PC-9 (cell line): Measurements from ENCODE around the gene VWA8. TPM values are rescaled to one million over a fixed set of nuclear protein-coding genes. Genes with fewer than 3 reads are reported as not detected.

Experiments
- BruUV-seq: library from RNA; stranded (reverse); fragments of 400-500 nt; replicated peaks from 2 replicates; lab custom pipeline; 2021; lab: Mats Ljungman, UMichigan
- CTCF ChIA-PET: fragments of 300-600 bp; sonication (Branson Sonifier 250); formaldehyde crosslinking; loops from one replicate; lab custom pipeline; 2022; ENCODE audit warnings: antibody characterized with exemption; lab: Charles Lee
- POLR2A ChIA-PET: fragments of 300-600 bp; sonication (Branson Sonifier 250); formaldehyde crosslinking; loops from one replicate; lab custom pipeline; 2022; ENCODE audit warnings: antibody characterized with exemption; ENCODE audit not compliant: unreplicated experiment; lab: Charles Lee
- DNase-seq, 2 experiments: peaks; one replicate each; pipeline versions ENCODE4 v3.0.0 to v3.0.0-alpha.2; 2015 to 2022; ENCODE audit warnings: mixed read lengths in 1 of 2
- H2AFZ ChIP-seq: fragments of 200-600 bp; sonication (generic); 2 replicates; pipeline ENCODE4 v1.8.1; 2017; ENCODE audit warnings: antibody characterized with exemption
- H3F3A ChIP-seq: fragments of 200-600 bp; sonication (generic); 2 replicates; pipeline ENCODE4 v1.8.1; 2017; ENCODE audit warnings: antibody characterized with exemption, mild to moderate bottlenecking, low read depth; ENCODE audit not compliant: insufficient read depth
- H3K27ac ChIP-seq: fragments of 200-600 bp; sonication (generic); 2 replicates; pipeline ENCODE4 v1.6.1; 2016; ENCODE audit warnings: mixed run types
- H3K27me3 ChIP-seq: fragments of 200-600 bp; sonication (generic); 2 replicates; pipeline ENCODE4 v1.6.1; 2016; ENCODE audit warnings: low read depth, mixed run types; ENCODE audit not compliant: insufficient read depth
- H3K36me3 ChIP-seq: fragments of 200-600 bp; sonication (generic); 2 replicates; pipeline ENCODE4 v1.6.1; 2016; ENCODE audit warnings: low read depth, mixed run types
- H3K4me1 ChIP-seq: fragments of 200-600 bp; sonication (generic); replicated peaks from 2 replicates; pipeline ENCODE4 v1.6.1; 2016; ENCODE audit warnings: mixed run types; ENCODE audit not compliant: insufficient read depth
- H3K4me2 ChIP-seq: fragments of 200-600 bp; sonication (generic); 2 replicates; pipeline ENCODE4 v1.6.1; 2017; ENCODE audit warnings: mixed run types
- H3K4me3 ChIP-seq: fragments of 200-600 bp; sonication (generic); 2 replicates; pipeline ENCODE4 v1.6.1; 2016; ENCODE audit warnings: mixed run types
- H3K79me2 ChIP-seq: fragments of 200-600 bp; sonication (generic); 2 replicates; pipeline ENCODE4 v1.6.1; 2017; ENCODE audit warnings: low read depth, mixed run types
- H3K9me2 ChIP-seq: fragments of 200-600 bp; sonication (generic); 2 replicates; pipeline ENCODE4 v1.8.1; 2017; ENCODE audit warnings: mild to moderate bottlenecking; ENCODE audit not compliant: insufficient read depth
- H3K9me3 ChIP-seq: fragments of 200-600 bp; sonication (generic); 2 replicates; pipeline ENCODE4 v1.8.1; 2016; ENCODE audit warnings: low read depth; ENCODE audit not compliant: insufficient read depth
- H4K20me1 ChIP-seq: fragments of 200-600 bp; sonication (generic); 2 replicates; pipeline ENCODE4 v1.8.1; 2017; ENCODE audit not compliant: insufficient read depth
- EZH2 ChIP-seq: fragments of 200-600 bp; sonication (generic); IDR thresholded peaks from 2 replicates; pipeline ENCODE4 v1.8.0; 2017; ENCODE audit warnings: antibody characterized with exemption, low read depth
- intact Hi-C: fragments of 100-400 bp; cut with micrococcal nuclease; formaldehyde crosslinking; loops from one replicate; pipeline ENCODE4 v1.10.0; 2022; ENCODE audit not compliant: unreplicated experiment
- total RNA-seq: library from RNA; stranded (reverse); gene quantifications from 2 replicates; pipeline ENCODE4 v1.2.3, GENCODE V29; 2021
- TF ChIP-seq, protein P1 (sequence below): fragments of 200-600 bp; sonication (generic); conservative IDR thresholded peaks from 2 replicates; pipeline ENCODE4 v1.6.1; 2017; ENCODE audit warnings: mixed run types, antibody characterized with exemption, mild to moderate bottlenecking, moderate library complexity

VWA8 gene
- total RNA-seq, 1 experiment from 2014 or later = 14.1 TPM

DNA sequence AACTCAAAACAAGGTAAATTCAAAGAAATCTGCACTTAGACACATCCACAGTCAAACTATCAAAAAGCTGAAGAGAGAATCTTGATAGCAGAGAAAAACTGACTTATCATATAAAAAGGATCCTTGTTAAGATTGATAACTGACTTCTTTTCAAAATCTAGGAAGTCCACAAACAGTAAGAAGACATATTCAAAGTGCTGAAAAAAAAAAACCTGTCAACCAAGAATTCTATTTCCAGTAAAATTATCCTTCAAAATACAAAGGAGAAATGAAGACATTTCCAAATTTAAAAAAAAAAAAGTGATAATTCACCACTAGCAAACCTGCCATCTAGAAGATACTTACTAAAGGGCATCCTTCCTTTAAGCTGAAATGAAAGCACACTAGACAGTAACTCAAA is 15.0 kb downstream of the VWA8 start:
- Histone ChIP-seq H3F3A (no peaks in the 10 kb centered on the region), H4K20me1 (no peaks in the 10 kb centered on the region), H3K27ac (no peak overlapping the region), H2AFZ (no peak overlapping the region), H3K36me3 (no peaks in the 10 kb centered on the region), H3K4me2 (no peak overlapping the region), H3K9me2 (no peaks in the 10 kb centered on the region), H3K79me2 (no peaks in the 10 kb centered on the region), H3K4me1 (no peaks in the 10 kb centered on the region), H3K9me3 (no peaks in the 10 kb centered on the region), H3K27me3 (no peaks in the 10 kb centered on the region), H3K4me3 (no peak overlapping the region)
- ChIA-PET CTCF (no interaction called here), POLR2A (no interaction called here)
- no peak for DNase-seq
- TF ChIP-seq, protein P1, sequence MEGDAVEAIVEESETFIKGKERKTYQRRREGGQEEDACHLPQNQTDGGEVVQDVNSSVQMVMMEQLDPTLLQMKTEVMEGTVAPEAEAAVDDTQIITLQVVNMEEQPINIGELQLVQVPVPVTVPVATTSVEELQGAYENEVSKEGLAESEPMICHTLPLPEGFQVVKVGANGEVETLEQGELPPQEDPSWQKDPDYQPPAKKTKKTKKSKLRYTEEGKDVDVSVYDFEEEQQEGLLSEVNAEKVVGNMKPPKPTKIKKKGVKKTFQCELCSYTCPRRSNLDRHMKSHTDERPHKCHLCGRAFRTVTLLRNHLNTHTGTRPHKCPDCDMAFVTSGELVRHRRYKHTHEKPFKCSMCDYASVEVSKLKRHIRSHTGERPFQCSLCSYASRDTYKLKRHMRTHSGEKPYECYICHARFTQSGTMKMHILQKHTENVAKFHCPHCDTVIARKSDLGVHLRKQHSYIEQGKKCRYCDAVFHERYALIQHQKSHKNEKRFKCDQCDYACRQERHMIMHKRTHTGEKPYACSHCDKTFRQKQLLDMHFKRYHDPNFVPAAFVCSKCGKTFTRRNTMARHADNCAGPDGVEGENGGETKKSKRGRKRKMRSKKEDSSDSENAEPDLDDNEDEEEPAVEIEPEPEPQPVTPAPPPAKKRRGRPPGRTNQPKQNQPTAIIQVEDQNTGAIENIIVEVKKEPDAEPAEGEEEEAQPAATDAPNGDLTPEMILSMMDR = no peak
- no peak for TF ChIP-seq EZH2
- no TSS peak for BruUV-seq
- intact Hi-C loops = no loop called here

- intact Hi-C loops = no loop called here
- Histone ChIP-seq H3K9me2 (no peaks in the 10 kb centered on the region), H3K36me3 (no peaks in the 10 kb centered on the region), H3K27ac (no peak overlapping the region), H3F3A (no peaks in the 10 kb centered on the region), H3K79me2 (no peaks in the 10 kb centered on the region), H3K4me1 (no peaks in the 10 kb centered on the region), H2AFZ (no peak overlapping the region), H3K4me3 (no peak overlapping the region), H3K27me3 (no peaks in the 10 kb centered on the region), H3K4me2 (no peak overlapping the region), H3K9me3 (no peaks in the 10 kb centered on the region), H4K20me1 (no peaks in the 10 kb centered on the region)
- TF ChIP-seq, protein P1 = no peak
- TF ChIP-seq EZH2 = no peak
- ChIA-PET POLR2A (interaction anchor here (0.5 kb wide), 2 partner anchors 13 to 27 kb away, joined by 3 read pairs; no protein-coding TSS in a partner anchor), CTCF (no interaction called here)
- DNase-seq = no peak
- BruUV-seq = no TSS peak
Observed at GRCh38 chr13:41944635-41945397, 16.1 kb downstream of the VWA8 start.

DNA sequence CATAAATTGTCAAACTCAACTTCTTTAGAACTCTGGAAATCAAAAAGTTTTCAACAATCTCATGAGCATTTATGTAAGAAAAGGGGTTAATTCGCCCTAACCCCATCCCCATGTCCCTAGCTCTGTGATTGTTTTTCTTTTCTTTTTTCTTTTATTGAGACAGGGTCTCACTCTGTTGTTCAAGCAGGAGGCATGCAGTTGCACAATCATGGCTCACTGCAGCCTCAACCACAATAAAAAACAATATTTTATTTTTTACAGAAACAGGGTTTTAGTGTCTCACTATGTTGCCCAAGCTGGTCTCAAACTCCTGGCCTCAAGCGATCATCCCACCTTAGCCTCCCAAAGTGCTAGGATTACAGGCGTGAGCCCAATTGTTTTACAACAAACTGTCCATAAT is 16.7 kb downstream of the VWA8 start:
- Histone ChIP-seq H3K9me3 (no peaks in the 10 kb centered on the region), H2AFZ (no peak overlapping the region), H3F3A (no peaks in the 10 kb centered on the region), H3K4me3 (no peak overlapping the region), H4K20me1 (no peaks in the 10 kb centered on the region), H3K27me3 (no peaks in the 10 kb centered on the region), H3K27ac (no peak overlapping the region), H3K4me1 (no peaks in the 10 kb centered on the region), H3K9me2 (no peaks in the 10 kb centered on the region), H3K4me2 (no peak overlapping the region), H3K79me2 (no peaks in the 10 kb centered on the region), H3K36me3 (no peaks in the 10 kb centered on the region)
- no peak for DNase-seq
- BruUV-seq = no TSS peak
- intact Hi-C loops = no loop called here
- CTCF ChIA-PET = no interaction called here
- TF ChIP-seq, protein P1 = no peak
- no peak for TF ChIP-seq EZH2
- POLR2A ChIA-PET = interaction anchor here (0.5 kb wide), 1 partner anchor 28 kb away, joined by 3 read pairs; no protein-coding TSS in a partner anchor
